Measurements from ENCODE around the gene SFTPA1. TPM values are rescaled to one million over a fixed set of nuclear protein-coding genes. Genes with fewer than 3 reads are reported as not detected.
"Not testable (repeated sequence)": the region's sequence is repeated elsewhere in the genome, so short reads cannot be mapped to it uniquely, and the experiment has no call there.

Gene SFTPA1
- total RNA-seq, result not detected

GRCh38 chr10:79610601-79611191 is at the start of gene SFTPA1:
SFTPA1 (plus strand) TSS chr10:79610939; CDS start chr10:79611826, 887 bp downstream.
- Histone ChIP-seq H3K27me3 (no peaks in the 10 kb centered on the region), H3K4me3 (no peak within 1 kb of the TSS), H3K4me1 (no peaks in the 10 kb centered on the region), H3K9me3 (no peaks in the 10 kb centered on the region), H3K36me3 (no peaks in the 10 kb centered on the region), H3K27ac (no peak within 1 kb of the TSS)
- intact Hi-C loops (cut with DNase I), result no loop called here
- TF ChIP-seq POLR2A (IDR thresholded peaks at IDR 0.05) (no peak), CTCF (IDR thresholded peaks at IDR 0.05) (no peak)
- no peak for DNase-seq
- 50 to 78% methylated on average over 1 to 3 of the region's 4 CpGs for WGBS, 2 donors

GRCh38 chr10:79561257-79561656 is 49.5 kb upstream of the SFTPA1 start:
- no peak overlapping the region for H3K4me3 ChIP-seq
- DNase-seq, result no peak
- intact Hi-C loops (cut with DNase I), result no loop called here
- TF ChIP-seq CTCF (IDR thresholded peaks at IDR 0.05) (no peak), POLR2A (IDR thresholded peaks at IDR 0.05) (no peak)
- no peaks in the 10 kb centered on the region for H3K36me3 ChIP-seq
- no peaks in the 10 kb centered on the region for H3K9me3 ChIP-seq
- peaks cover 0 to 8% (median 0%) of the 10 kb centered on the region in 3 donors for H3K4me1 ChIP-seq
- H3K27me3 ChIP-seq, result peaks cover 0 to 11% (median 0%) of the 10 kb centered on the region in 4 donors
- H3K27ac ChIP-seq, result no peak overlapping the region
- whole genome bisulfite sequencing, 2 donors, result 84 to 87% methylated on average over 3 of the region's 3 CpGs

GRCh38 chr10:79562135-79562756 is 48.5 kb upstream of the SFTPA1 start:
- intact Hi-C loops (cut with DNase I), result no loop called here
- Histone ChIP-seq H3K9me3 (no peaks in the 10 kb centered on the region), H3K27ac (no peak overlapping the region), H3K4me1 (peaks cover 0 to 8% (median 0%) of the 10 kb centered on the region in 3 donors), H3K36me3 (no peaks in the 10 kb centered on the region), H3K4me3 (no peak overlapping the region), H3K27me3 (peaks cover 0 to 11% (median 0%) of the 10 kb centered on the region in 4 donors)
- WGBS, 2 donors, result 15 to 26% methylated on average over 16 of the region's 17 CpGs
- TF ChIP-seq POLR2A (IDR thresholded peaks at IDR 0.05) (no peak), CTCF (IDR thresholded peaks at IDR 0.05) (peak; percentile 47 to 77 (median 62))
- DNase-seq, result peak; percentile 3

- Histone ChIP-seq H3K4me1 (peaks cover 0 to 8% (median 0%) of the 10 kb centered on the region in 3 donors), H3K27me3 (peaks cover 0 to 15% (median 0%) of the 10 kb centered on the region in 4 donors), H3K4me3 (no peak overlapping the region), H3K36me3 (no peaks in the 10 kb centered on the region), H3K27ac (no peak overlapping the region), H3K9me3 (no peaks in the 10 kb centered on the region)
- intact Hi-C loops (cut with DNase I), result no loop called here
- DNase-seq, result no peak
- TF ChIP-seq CTCF (IDR thresholded peaks at IDR 0.05), result no peak
- no peak for TF ChIP-seq POLR2A (IDR thresholded peaks at IDR 0.05)
- 27 to 75% methylated on average over 4 of the region's 4 CpGs for WGBS, 2 donors
Observed at GRCh38 chr10:79563426-79563825, 47.3 kb upstream of the SFTPA1 start.

- DNase-seq; H3K36me3 ChIP-seq; H3K27ac ChIP-seq; H3K4me3 ChIP-seq; intact Hi-C loops (cut with DNase I); H3K4me1 ChIP-seq; H3K9me3 ChIP-seq: not testable (repeated sequence)
- H3K27me3 ChIP-seq, result peaks cover 0 to 30% (median 0%) of the 10 kb centered on the region in 4 donors
- WGBS, 2 donors, result 73 to 88% methylated on average over 2 of the region's 6 CpGs
Observed at GRCh38 chr10:79570624-79571023, 40.1 kb upstream of the SFTPA1 start.

All from esophagus squamous epithelium (tissue), 5 donors.